GM23338 (cell line): ENCODE measurements around the gene CD63. TPM values are rescaled to one million over a fixed set of nuclear protein-coding genes. Genes with fewer than 3 reads are reported as not detected.

Source experiments
- ATAC-seq: fragments of 200-7000 bp; cut with Tn5 transposase; 3 replicates; pipeline ENCODE4 v1.9.1; 2020
- DNase-seq: peaks from one replicate; pipeline ENCODE4 v3.0.0-alpha.2; 2015; ENCODE audit warnings: low spot score
- H2AFZ ChIP-seq: fragments of 200-600 bp; sonication (generic); 2 replicates; pipeline ENCODE4 v1.8.0; 2016; ENCODE audit warnings: antibody characterized with exemption, mild to moderate bottlenecking, moderate library complexity
- H3F3A ChIP-seq: fragments of 200-600 bp; sonication (generic); replicated peaks from 2 replicates; pipeline ENCODE4 v1.8.0; 2017; ENCODE audit warnings: antibody characterized with exemption, mixed run types, low read depth
- H3K27ac ChIP-seq: fragments of 200-600 bp; sonication (generic); 2 replicates; pipeline ENCODE4 v1.6.1; 2016; ENCODE audit warnings: low read depth
- H3K27me3 ChIP-seq: fragments of 200-600 bp; sonication (generic); 2 replicates; pipeline ENCODE4 v1.8.0; 2016; ENCODE audit warnings: mild to moderate bottlenecking, mixed run types, moderate library complexity; ENCODE audit not compliant: insufficient read depth
- H3K36me3 ChIP-seq: fragments of 200-600 bp; sonication (generic); 2 replicates; pipeline ENCODE4 v1.8.0; 2016; ENCODE audit warnings: mild to moderate bottlenecking; ENCODE audit not compliant: insufficient read depth
- H3K4me1 ChIP-seq: fragments of 200-600 bp; sonication (generic); 2 replicates; pipeline ENCODE4 v1.8.0; 2016; ENCODE audit warnings: mild to moderate bottlenecking, moderate library complexity; ENCODE audit not compliant: insufficient read depth
- H3K4me2 ChIP-seq: fragments of 200-600 bp; sonication (generic); 2 replicates; pipeline ENCODE4 v1.7.1; 2017; ENCODE audit warnings: mixed run types
- H3K4me3 ChIP-seq: fragments of 200-600 bp; sonication (generic); 2 replicates; pipeline ENCODE4 v1.6.1; 2016; ENCODE audit warnings: mixed run types
- H3K79me2 ChIP-seq: fragments of 200-600 bp; sonication (generic); replicated peaks from 2 replicates; pipeline ENCODE4 v1.8.0; 2017; ENCODE audit warnings: mild to moderate bottlenecking; ENCODE audit not compliant: insufficient read depth
- H3K9me2 ChIP-seq: fragments of 200-600 bp; sonication (generic); 2 replicates; pipeline ENCODE4 v1.8.0; 2017; ENCODE audit not compliant: insufficient read depth
- H4K20me1 ChIP-seq: fragments of 200-600 bp; sonication (generic); replicated peaks from 2 replicates; pipeline ENCODE4 v1.8.0; 2017; ENCODE audit warnings: mild to moderate bottlenecking; ENCODE audit not compliant: insufficient read depth
- H3K27ac Mint-ChIP-seq: 2 replicates; pipeline ENCODE4 v1.8.0; 2020; ENCODE audit warnings: inconsistent platforms, mild to moderate bottlenecking, moderate library complexity, mixed read lengths
- H3K27me3 Mint-ChIP-seq: 3 replicates; pipeline ENCODE4 v1.8.0; 2022; ENCODE audit warnings: low read depth, mild to moderate bottlenecking, moderate library complexity, mixed read lengths, inconsistent platforms; ENCODE audit not compliant: insufficient read depth, poor library complexity
- H3K36me3 Mint-ChIP-seq: 3 replicates; pipeline ENCODE4 v1.8.0; 2021; ENCODE audit warnings: low read depth, mild to moderate bottlenecking, inconsistent platforms, moderate library complexity, mixed read lengths
- H3K4me1 Mint-ChIP-seq: 3 replicates; pipeline ENCODE4 v1.8.0; 2020; ENCODE audit warnings: mild to moderate bottlenecking, inconsistent platforms, mixed read lengths
- H3K4me3 Mint-ChIP-seq: 3 replicates; pipeline ENCODE4 v1.8.0; 2021; ENCODE audit warnings: moderate library complexity, mild to moderate bottlenecking, inconsistent platforms, mixed read lengths
- H3K9me3 Mint-ChIP-seq: 3 replicates; pipeline ENCODE4 v1.8.0; 2020; ENCODE audit warnings: moderate library complexity, mild to moderate bottlenecking, inconsistent platforms, mixed read lengths
- CREB1 ChIP-seq: fragments of 250-450 bp; sonication (Bioruptor Pico); IDR thresholded peaks from 2 replicates; pipeline ENCODE4 v1.5.0; 2020; ENCODE audit warnings: low read depth, mild to moderate bottlenecking, moderate library complexity
- EZH2phosphoT487 ChIP-seq: fragments of 200-600 bp; sonication (generic); IDR thresholded peaks from one replicate; pipeline ENCODE4 v1.8.1; 2018; ENCODE audit warnings: antibody characterized with exemption; ENCODE audit not compliant: unreplicated experiment
- NANOG ChIP-seq: IDR thresholded peaks from 2 replicates; pipeline ENCODE4 v1.6.1; 2016; ENCODE audit warnings: antibody characterized with exemption, borderline replicate concordance
- POLR2AphosphoS5 ChIP-seq: IDR thresholded peaks from 2 replicates; pipeline ENCODE4 v1.6.1; 2016; ENCODE audit warnings: antibody characterized with exemption, low read depth
- STAT1 ChIP-seq: IDR thresholded peaks from one replicate; pipeline ENCODE4 v1.6.1; 2016; ENCODE audit warnings: antibody characterized with exemption; ENCODE audit not compliant: unreplicated experiment
- ZNF114 ChIP-seq: fragments of 250-450 bp; sonication (Bioruptor Pico); IDR thresholded peaks from 2 replicates; pipeline ENCODE4 v1.5.0; 2020; ENCODE audit warnings: mild to moderate bottlenecking, moderate library complexity
- polyA plus RNA-seq: library from polyadenylated mRNA; unstranded; fragments of >200 nt; fragmentation: Nextera tagmentation; extraction: Ambion mirVana; gene quantifications from 2 replicates; pipeline ENCODE4 v1.2.1, GENCODE V29; 2016
- total RNA-seq: library from RNA; depleted of rRNA; stranded (reverse); fragments of >200 nt; shearing (Covaris generic); gene quantifications from 2 replicates; pipeline ENCODE4 v1.2.3, GENCODE V29; 2014
- TF ChIP-seq, protein P1 (sequence below): IDR thresholded peaks from 2 replicates; pipeline ENCODE4 v1.6.1; 2016; ENCODE audit warnings: antibody characterized with exemption
- TF ChIP-seq, protein P2 (sequence below): fragments of 250-450 bp; sonication (Bioruptor Pico); IDR thresholded peaks from 2 replicates; pipeline ENCODE4 v1.5.0; 2020; ENCODE audit warnings: mild to moderate bottlenecking, moderate library complexity

CD63 gene
- total and polyA plus RNA-seq, 2 experiments from 2014 or later, result 294 to 685 TPM

DNA sequence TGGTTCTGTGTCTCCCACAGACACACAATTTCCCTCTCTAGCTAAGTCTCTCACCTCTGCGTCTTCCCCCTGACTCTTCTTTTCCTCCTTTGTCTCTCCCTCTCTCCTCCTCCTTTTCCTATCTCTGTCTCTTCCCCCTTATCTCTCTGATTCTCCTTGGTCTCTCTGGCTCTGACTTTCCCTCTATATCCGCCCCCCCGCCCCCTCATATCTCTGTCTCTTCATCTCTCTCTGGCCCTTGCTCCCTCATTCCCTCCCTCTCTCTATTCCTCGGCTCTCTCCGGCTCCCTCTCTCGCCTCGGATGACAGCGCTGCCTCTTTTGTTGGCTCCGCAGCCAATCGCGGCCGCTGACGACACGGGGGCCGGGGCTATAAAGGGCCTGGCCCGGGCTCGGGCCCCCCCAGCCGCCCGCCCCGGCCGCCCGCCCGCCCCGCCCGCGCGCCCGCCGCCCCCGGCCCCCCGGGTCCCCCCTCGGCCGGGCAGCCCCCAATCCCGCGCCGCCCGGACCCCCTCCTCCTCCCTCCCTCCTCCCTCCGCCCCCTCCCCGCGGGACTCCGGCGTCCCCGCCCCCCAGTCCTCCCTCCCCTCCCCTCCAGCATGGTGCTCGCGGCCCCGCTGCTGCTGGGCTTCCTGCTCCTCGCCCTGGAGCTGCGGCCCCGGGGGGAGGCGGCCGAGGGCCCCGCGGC is 14.1 kb upstream of the CD63 start, which contains the start of gene GDF11:
Gene GDF11, plus strand, starts transcription at position 404 of the 687 bp plus-strand sequence. Its CDS starts 195 bp downstream, at position 599.
- peaks cover 42% of the 10 kb centered on the region for H3K4me1 Mint-ChIP-seq
- peak within 1 kb of the TSS; percentile 95 for H3K4me3 ChIP-seq
- H2AFZ ChIP-seq, result peak within 1 kb of the TSS; percentile 91; the same call in 1 of the 2 replicates
- peaks cover 35% of the 10 kb centered on the region for H3K79me2 ChIP-seq
- H3K4me3 Mint-ChIP-seq, result peak within 1 kb of the TSS; percentile 94
- H4K20me1 ChIP-seq, result peaks cover 7% of the 10 kb centered on the region; the same call in 1 of the 2 replicates
- H3K27ac Mint-ChIP-seq, result peak within 1 kb of the TSS; percentile 76
- H3K27ac ChIP-seq, result 0 out of 2 replicates have a peak within 1 kb of the TSS, but pooled peaks have one; percentile 32
- TF ChIP-seq CREB1 (peak; percentile 69), STAT1 (no peak), POLR2AphosphoS5 (peak; percentile 72), ZNF114 (no peak)
- ATAC-seq, result peak; percentile 13
- no peaks in the 10 kb centered on the region for H3K27me3 ChIP-seq
- H3K9me2 ChIP-seq, result 0 out of 2 replicates have a peak, but pooled peaks cover 2% of the 10 kb centered on the region
- peaks cover 12% of the 10 kb centered on the region for H3K36me3 Mint-ChIP-seq
- H3K4me1 ChIP-seq, result peaks cover 27% of the 10 kb centered on the region
- H3F3A ChIP-seq, result peaks cover 21% of the 10 kb centered on the region
- no peaks in the 10 kb centered on the region; the same call in 2 of the 3 replicates for H3K9me3 Mint-ChIP-seq
- peak; percentile 91 for DNase-seq
- H3K4me2 ChIP-seq, result peak within 1 kb of the TSS; percentile 87
- H3K36me3 ChIP-seq, result no peaks in the 10 kb centered on the region
- peaks cover 15% of the 10 kb centered on the region for H3K27me3 Mint-ChIP-seq

DNA sequence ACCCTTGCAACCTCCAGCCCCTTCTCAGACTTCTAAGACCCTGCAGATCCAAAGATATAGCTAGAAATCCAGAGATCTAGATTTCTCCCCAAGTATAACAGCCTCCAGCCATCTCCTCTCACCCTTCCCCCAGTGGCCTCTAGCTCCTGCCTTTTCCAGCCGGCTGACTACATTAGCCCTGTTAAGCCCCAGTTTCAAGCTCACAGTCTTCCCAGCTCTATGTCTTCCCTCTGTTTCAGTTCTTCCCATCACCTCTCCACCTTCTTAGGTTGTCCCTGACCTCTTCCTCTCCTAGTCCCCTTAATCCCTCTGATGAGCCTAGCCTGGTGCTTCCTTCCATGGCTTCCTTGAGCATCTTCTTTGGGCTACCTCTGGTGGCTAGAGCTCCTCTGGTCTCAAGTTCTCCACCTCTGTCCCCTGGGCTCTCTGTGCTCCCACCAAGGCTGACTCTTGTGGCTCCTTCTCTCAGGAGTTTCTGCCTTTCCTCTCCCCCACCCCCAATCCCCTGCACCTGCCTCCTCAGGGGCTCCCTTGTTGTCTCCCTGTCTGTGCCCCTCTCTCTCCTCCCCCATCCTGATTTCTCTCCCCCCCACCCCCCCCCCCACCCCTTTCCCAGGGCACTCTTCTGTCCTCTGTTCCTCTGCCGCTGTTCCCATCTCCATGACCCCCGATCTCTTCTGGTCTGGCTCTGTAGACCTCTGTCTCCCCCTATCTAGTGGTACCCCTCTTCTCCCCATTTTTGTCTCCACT is 13.3 kb upstream of the CD63 start:
- Mint-ChIP-seq H3K9me3 (no peaks in the 10 kb centered on the region; the same call in 2 of the 3 replicates), H3K27ac (peak overlapping the region; percentile 12; the same call in 1 of the 2 replicates), H3K27me3 (peaks cover 19% of the 10 kb centered on the region), H3K36me3 (peaks cover 4% of the 10 kb centered on the region), H3K4me3 (peak overlapping the region; percentile 74), H3K4me1 (peaks cover 42% of the 10 kb centered on the region)
- no peak overlapping the region for H3K27ac ChIP-seq
- peaks cover 28% of the 10 kb centered on the region for H3K79me2 ChIP-seq
- no peaks in the 10 kb centered on the region for H3K36me3 ChIP-seq
- H3K9me2 ChIP-seq, result no peaks in the 10 kb centered on the region
- DNase-seq, result no peak
- peaks cover 16% of the 10 kb centered on the region for H3F3A ChIP-seq
- peaks cover 25% of the 10 kb centered on the region for H3K4me1 ChIP-seq
- H3K27me3 ChIP-seq, result no peaks in the 10 kb centered on the region
- H2AFZ ChIP-seq, result peak overlapping the region; percentile 91; the same call in 1 of the 2 replicates
- no peak for ATAC-seq
- peak overlapping the region; percentile 53 for H3K4me3 ChIP-seq
- no peaks in the 10 kb centered on the region; the same call in 1 of the 2 replicates for H4K20me1 ChIP-seq
- no peak for TF ChIP-seq NANOG
- TF ChIP-seq, protein P1, sequence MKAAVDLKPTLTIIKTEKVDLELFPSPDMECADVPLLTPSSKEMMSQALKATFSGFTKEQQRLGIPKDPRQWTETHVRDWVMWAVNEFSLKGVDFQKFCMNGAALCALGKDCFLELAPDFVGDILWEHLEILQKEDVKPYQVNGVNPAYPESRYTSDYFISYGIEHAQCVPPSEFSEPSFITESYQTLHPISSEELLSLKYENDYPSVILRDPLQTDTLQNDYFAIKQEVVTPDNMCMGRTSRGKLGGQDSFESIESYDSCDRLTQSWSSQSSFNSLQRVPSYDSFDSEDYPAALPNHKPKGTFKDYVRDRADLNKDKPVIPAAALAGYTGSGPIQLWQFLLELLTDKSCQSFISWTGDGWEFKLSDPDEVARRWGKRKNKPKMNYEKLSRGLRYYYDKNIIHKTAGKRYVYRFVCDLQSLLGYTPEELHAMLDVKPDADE, result no peak
- H3K4me2 ChIP-seq, result peak overlapping the region; percentile 87

DNA sequence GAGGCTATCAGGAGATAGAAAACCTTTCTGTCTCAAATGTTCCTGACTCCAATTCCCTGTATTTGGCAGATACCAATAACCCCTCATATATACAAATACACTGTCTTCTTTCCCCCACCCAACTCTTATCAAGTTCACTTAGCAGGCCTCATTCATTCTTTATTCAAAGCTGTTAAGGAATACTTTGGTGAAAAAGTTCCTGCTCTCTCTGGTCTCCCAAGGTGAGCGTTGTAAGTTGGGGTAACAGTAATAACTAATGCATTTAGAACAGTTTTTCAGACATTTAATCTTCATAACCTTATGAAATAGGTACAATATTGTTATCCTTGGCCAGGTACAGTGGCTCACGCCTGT is 10.2 kb upstream of the CD63 start:
- peaks cover 6% of the 10 kb centered on the region; the same call in 1 of the 2 replicates for H3K4me1 ChIP-seq
- H3K79me2 ChIP-seq, result peaks cover 6% of the 10 kb centered on the region
- no peaks in the 10 kb centered on the region for H3F3A ChIP-seq
- peak overlapping the region; percentile 83; the same call in 2 of the 3 replicates for H3K4me3 Mint-ChIP-seq
- H3K36me3 ChIP-seq, result no peaks in the 10 kb centered on the region
- H3K4me2 ChIP-seq, result no peak overlapping the region
- ATAC-seq (no peak), DNase-seq (no peak)
- H3K9me3 Mint-ChIP-seq, result no peaks in the 10 kb centered on the region; the same call in 2 of the 3 replicates
- H3K27ac ChIP-seq, result no peak overlapping the region
- H3K4me3 ChIP-seq, result no peak overlapping the region
- H3K4me1 Mint-ChIP-seq, result peaks cover 28% of the 10 kb centered on the region
- no peak overlapping the region for H3K27ac Mint-ChIP-seq
- H3K9me2 ChIP-seq, result no peaks in the 10 kb centered on the region
- no peaks in the 10 kb centered on the region for H3K27me3 ChIP-seq
- H3K27me3 Mint-ChIP-seq, result peaks cover 17% of the 10 kb centered on the region
- no peaks in the 10 kb centered on the region for H3K36me3 Mint-ChIP-seq
- H2AFZ ChIP-seq, result no peak overlapping the region
- H4K20me1 ChIP-seq, result no peaks in the 10 kb centered on the region; the same call in 1 of the 2 replicates
- TF ChIP-seq, protein P2, sequence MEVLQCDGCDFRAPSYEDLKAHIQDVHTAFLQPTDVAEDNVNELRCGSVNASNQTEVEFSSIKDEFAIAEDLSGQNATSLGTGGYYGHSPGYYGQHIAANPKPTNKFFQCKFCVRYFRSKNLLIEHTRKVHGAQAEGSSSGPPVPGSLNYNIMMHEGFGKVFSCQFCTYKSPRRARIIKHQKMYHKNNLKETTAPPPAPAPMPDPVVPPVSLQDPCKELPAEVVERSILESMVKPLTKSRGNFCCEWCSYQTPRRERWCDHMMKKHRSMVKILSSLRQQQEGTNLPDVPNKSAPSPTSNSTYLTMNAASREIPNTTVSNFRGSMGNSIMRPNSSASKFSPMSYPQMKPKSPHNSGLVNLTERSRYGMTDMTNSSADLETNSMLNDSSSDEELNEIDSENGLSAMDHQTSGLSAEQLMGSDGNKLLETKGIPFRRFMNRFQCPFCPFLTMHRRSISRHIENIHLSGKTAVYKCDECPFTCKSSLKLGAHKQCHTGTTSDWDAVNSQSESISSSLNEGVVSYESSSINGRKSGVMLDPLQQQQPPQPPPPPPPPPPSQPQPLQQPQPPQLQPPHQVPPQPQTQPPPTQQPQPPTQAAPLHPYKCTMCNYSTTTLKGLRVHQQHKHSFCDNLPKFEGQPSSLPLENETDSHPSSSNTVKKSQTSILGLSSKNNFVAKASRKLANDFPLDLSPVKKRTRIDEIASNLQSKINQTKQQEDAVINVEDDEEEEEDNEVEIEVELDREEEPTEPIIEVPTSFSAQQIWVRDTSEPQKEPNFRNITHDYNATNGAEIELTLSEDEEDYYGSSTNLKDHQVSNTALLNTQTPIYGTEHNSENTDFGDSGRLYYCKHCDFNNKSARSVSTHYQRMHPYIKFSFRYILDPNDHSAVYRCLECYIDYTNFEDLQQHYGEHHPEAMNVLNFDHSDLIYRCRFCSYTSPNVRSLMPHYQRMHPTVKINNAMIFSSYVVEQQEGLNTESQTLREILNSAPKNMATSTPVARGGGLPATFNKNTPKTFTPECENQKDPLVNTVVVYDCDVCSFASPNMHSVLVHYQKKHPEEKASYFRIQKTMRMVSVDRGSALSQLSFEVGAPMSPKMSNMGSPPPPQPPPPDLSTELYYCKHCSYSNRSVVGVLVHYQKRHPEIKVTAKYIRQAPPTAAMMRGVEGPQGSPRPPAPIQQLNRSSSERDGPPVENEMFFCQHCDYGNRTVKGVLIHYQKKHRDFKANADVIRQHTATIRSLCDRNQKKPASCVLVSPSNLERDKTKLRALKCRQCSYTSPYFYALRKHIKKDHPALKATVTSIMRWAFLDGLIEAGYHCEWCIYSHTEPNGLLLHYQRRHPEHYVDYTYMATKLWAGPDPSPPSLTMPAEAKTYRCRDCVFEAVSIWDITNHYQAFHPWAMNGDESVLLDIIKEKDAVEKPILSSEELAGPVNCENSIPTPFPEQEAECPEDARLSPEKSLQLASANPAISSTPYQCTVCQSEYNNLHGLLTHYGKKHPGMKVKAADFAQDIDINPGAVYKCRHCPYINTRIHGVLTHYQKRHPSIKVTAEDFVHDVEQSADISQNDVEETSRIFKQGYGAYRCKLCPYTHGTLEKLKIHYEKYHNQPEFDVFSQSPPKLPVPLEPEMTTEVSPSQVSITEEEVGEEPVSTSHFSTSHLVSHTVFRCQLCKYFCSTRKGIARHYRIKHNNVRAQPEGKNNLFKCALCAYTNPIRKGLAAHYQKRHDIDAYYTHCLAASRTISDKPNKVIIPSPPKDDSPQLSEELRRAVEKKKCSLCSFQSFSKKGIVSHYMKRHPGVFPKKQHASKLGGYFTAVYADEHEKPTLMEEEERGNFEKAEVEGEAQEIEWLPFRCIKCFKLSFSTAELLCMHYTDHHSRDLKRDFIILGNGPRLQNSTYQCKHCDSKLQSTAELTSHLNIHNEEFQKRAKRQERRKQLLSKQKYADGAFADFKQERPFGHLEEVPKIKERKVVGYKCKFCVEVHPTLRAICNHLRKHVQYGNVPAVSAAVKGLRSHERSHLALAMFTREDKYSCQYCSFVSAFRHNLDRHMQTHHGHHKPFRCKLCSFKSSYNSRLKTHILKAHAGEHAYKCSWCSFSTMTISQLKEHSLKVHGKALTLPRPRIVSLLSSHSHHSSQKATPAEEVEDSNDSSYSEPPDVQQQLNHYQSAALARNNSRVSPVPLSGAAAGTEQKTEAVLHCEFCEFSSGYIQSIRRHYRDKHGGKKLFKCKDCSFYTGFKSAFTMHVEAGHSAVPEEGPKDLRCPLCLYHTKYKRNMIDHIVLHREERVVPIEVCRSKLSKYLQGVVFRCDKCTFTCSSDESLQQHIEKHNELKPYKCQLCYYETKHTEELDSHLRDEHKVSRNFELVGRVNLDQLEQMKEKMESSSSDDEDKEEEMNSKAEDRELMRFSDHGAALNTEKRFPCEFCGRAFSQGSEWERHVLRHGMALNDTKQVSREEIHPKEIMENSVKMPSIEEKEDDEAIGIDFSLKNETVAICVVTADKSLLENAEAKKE (CRISPR knock-in tag), result no peak
- no peak for TF ChIP-seq EZH2phosphoT487
- TF ChIP-seq ZNF114, result no peak
